Measurements from ENCODE around the gene G3BP1. TPM values are rescaled to one million over a fixed set of nuclear protein-coding genes. Genes with fewer than 3 reads are reported as not detected.

Gene G3BP1
- total RNA-seq, 2 donors from 2014 or later, result 57.1 to 60.9 TPM

DNA sequence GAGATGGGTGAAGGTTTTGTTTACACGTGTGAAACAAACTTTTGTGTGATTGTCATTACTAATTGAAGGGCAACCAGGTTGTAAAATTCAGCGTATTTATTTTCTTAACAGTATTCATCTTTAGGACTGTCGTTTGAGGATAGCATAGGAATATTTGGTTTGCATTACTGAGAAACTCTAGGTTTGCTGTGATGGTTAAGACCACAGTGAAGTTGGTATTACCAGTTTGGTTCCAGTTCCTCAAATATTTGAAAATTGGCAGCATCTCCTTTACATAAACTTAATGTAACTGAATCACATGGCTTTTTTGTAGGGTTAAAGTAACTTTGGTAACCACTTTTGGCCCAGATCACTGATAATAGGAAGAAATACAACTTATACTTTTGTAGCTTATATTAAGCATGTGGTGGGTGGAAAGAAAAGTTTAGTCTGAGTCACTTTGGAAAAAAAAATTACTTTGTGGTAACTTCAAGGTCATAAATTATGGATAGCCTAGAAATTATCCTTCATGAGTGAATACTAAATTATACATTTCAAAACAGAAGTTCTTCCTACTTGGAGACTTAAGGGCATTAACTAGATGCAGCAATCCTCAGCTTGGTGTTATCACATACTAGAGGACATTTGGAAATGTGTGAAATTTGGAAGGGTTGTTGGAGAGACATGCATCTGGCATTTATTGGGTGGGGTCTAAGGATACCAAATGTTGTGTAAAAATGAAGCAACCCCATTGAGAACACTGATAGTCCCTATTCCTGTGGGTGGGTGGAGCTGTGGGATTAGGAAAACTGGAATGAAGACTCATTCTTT lies 33.9 kb downstream of the G3BP1 start:
- TF ChIP-seq, protein P1, sequence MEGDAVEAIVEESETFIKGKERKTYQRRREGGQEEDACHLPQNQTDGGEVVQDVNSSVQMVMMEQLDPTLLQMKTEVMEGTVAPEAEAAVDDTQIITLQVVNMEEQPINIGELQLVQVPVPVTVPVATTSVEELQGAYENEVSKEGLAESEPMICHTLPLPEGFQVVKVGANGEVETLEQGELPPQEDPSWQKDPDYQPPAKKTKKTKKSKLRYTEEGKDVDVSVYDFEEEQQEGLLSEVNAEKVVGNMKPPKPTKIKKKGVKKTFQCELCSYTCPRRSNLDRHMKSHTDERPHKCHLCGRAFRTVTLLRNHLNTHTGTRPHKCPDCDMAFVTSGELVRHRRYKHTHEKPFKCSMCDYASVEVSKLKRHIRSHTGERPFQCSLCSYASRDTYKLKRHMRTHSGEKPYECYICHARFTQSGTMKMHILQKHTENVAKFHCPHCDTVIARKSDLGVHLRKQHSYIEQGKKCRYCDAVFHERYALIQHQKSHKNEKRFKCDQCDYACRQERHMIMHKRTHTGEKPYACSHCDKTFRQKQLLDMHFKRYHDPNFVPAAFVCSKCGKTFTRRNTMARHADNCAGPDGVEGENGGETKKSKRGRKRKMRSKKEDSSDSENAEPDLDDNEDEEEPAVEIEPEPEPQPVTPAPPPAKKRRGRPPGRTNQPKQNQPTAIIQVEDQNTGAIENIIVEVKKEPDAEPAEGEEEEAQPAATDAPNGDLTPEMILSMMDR (IDR thresholded peaks at IDR 0.05), result no peak
- H3K36me3 ChIP-seq, result peaks cover 45% of the 10 kb centered on the region

DNA sequence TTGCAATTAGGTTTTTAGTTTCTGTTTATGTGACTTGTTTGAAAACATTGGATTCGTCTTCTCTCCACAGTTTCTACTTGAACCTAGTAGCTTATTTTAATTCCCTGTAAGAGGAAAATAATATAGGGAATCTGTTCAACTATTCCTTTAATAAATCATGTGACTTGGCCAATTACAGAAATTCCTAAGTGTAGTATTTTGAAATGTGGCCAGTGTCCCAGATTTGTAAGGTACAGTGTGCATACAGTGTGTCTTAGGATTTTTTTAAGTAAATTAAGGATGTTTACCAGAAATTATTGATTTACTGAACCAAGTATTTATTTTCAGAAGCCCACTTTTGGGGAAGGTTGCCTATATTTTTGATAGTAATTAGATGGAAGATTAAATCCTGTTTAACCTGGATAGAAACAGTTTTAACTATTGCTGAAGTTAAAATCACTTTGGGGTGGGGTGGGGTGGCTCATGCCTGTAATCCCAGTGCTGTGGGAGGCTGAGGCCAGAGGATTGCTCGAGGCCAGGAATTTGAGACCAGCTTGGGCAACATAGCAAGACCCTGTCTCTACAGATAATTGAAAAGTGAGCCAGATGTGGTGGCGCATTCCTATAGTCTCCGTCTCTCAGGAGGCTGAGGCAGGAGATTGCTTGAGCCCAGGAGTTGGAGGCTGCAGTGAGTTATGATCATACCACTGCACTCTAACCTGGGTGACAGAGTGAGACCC lies 36.9 kb downstream of the G3BP1 start:
- no peaks in the 10 kb centered on the region for H3K9me3 ChIP-seq
- no peak for DNase-seq (ENCODE audit: low spot score)
- no peak overlapping the region for H3K4me3 ChIP-seq
- no peak overlapping the region for H3K27ac ChIP-seq
- TF ChIP-seq, protein P1 (IDR thresholded peaks at IDR 0.05), result no peak
- peaks cover 0 to 42% of the 10 kb centered on the region in 2 donors for H3K4me1 ChIP-seq
- H3K27me3 ChIP-seq, result no peaks in the 10 kb centered on the region
- H3K36me3 ChIP-seq, result peaks cover 18% of the 10 kb centered on the region

More for the DNA sequence above, 33.9 kb downstream of the G3BP1 start:
- H3K4me1 ChIP-seq, result peaks cover 0 to 19% of the 10 kb centered on the region in 2 donors
- H3K27ac ChIP-seq, result peak overlapping the region in 1 of 2 donors; percentile 36
- no peak for DNase-seq (ENCODE audit: low spot score)
- H3K9me3 ChIP-seq, result no peaks in the 10 kb centered on the region
- H3K27me3 ChIP-seq, result no peaks in the 10 kb centered on the region
- H3K4me3 ChIP-seq, result no peak overlapping the region

DNA sequence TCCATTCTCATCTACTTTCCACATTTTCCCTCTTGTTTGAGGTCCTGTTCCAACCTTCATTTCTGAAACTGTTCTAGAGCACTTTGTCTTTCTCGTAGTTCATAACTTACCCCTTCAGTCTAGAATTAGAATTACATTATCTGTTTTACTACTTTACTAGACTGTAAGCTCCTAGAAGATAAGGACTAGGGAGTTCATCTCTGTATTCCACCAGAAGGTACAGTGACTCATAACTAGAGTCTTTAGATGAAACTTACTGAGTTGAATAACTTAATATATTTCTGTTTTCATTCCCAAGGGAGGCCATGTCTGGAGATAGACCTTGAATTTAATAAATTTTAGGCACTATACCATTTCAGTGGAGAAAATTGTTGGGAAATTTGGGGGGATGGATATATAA lies 38.7 kb downstream of the G3BP1 start:
- no peaks in the 10 kb centered on the region for H3K9me3 ChIP-seq
- H3K27me3 ChIP-seq, result no peaks in the 10 kb centered on the region
- H3K27ac ChIP-seq, result peak overlapping the region; percentile 32 to 79
- peaks cover 8% of the 10 kb centered on the region for H3K36me3 ChIP-seq
- no peak overlapping the region for H3K4me3 ChIP-seq
- no peak for DNase-seq (ENCODE audit: low spot score)
- H3K4me1 ChIP-seq, result peaks cover 0 to 42% of the 10 kb centered on the region in 2 donors
- TF ChIP-seq, protein P1 (IDR thresholded peaks at IDR 0.05), result no peak

DNA sequence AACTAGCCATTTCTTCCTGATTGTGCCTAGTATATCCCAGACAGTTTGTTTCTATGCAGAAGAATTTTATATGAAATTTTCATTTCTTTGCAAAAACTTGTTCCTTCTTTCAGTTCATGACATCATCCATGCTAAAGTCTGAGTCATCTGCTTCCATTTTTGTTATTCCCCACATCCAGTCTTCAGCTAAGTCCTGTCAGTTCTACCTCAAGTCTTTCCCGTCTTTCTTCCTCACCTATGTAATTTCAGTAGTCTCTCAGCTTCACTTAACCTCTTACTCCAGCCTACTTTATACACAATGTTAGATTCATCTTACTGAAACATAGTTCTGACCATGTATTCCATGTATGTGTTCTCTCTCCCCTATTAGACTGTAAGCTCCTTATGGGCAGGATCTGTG lies 39.1 kb downstream of the G3BP1 start:
- Histone ChIP-seq H3K27me3 (no peaks in the 10 kb centered on the region), H3K9me3 (no peaks in the 10 kb centered on the region), H3K4me3 (no peak overlapping the region), H3K4me1 (peaks cover 0 to 42% of the 10 kb centered on the region in 2 donors), H3K27ac (peak overlapping the region; percentile 32 to 79), H3K36me3 (peaks cover 8% of the 10 kb centered on the region)
- TF ChIP-seq, protein P1 (IDR thresholded peaks at IDR 0.05), result no peak
- no peak for DNase-seq (ENCODE audit: low spot score)

DNA sequence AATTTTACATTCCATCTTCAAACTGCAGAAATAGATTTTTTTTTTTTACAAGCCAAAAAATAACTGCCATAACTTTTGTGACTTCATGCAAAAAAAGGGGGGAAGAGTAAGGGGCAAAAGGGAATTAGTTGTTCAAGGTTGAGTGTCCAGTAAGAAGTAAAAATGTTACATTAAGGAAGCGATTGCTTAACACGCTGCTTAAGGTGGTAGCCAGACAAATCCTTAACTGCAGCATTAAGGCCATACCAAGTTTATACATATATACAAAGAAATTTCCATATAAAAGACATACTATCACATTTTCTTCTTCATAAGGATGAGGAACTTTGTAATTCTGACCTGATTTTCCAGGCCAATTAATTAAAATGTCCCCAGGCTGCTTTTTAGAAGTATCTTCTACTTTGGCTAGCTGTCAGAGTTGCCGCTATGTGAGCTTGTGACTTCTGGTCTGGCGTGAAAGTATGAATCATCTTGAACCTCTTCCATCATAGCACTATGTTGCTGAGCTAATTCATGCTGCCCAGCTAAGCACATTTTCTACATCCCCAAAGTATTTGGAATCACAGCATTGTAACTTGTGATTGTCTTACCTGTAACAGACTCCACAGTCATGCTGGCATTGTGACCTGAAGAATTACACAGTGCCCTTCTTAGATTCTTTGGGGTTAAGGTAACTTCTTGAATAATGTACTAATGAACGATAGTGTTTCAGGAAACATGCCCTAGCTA lies 40.0 kb downstream of the G3BP1 start:
- H3K36me3 ChIP-seq, result peaks cover 8% of the 10 kb centered on the region
- H3K4me1 ChIP-seq, result peaks cover 0 to 42% of the 10 kb centered on the region in 2 donors
- TF ChIP-seq, protein P1 (IDR thresholded peaks at IDR 0.05), result no peak
- DNase-seq (ENCODE audit: low spot score), result no peak
- peak overlapping the region; percentile 32 to 79 for H3K27ac ChIP-seq
- no peaks in the 10 kb centered on the region for H3K9me3 ChIP-seq
- H3K4me3 ChIP-seq, result no peak overlapping the region
- H3K27me3 ChIP-seq, result no peaks in the 10 kb centered on the region
